ENCODE results near the gene CYP4F11. TPM values are rescaled to one million over a fixed set of nuclear protein-coding genes. Genes with fewer than 3 reads are reported as not detected.
"Not testable (repeated sequence)": the region's sequence is repeated elsewhere in the genome, so short reads cannot be mapped to it uniquely, and the experiment has no call there.

The CYP4F11 gene
- total RNA-seq, 1 donor, result not detected

DNA sequence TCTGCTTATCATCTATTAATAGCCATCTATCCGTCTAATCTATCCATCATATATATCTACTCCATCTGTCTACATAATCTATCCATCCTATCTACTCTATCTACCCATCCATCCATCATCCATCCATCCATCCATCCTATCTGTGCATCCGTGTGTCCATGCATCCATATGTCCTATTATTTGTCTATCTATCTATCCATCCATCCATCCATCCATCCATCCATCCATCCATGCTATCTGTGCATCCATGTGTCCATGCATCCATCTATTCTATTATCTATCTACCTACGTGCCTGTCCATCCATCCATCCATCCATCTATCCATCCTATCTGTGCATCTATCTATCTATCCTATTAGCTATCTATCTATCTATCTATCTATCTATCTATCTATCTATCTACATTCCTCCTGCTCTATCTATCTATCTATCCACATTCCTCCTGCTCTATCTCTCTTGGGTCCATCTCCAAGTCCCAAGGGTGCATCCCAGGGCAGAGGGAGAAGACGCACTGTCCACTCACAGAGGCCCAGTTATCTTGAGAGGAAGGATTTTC lies 38.4 kb downstream of the CYP4F11 start:
- TF ChIP-seq, protein P1, sequence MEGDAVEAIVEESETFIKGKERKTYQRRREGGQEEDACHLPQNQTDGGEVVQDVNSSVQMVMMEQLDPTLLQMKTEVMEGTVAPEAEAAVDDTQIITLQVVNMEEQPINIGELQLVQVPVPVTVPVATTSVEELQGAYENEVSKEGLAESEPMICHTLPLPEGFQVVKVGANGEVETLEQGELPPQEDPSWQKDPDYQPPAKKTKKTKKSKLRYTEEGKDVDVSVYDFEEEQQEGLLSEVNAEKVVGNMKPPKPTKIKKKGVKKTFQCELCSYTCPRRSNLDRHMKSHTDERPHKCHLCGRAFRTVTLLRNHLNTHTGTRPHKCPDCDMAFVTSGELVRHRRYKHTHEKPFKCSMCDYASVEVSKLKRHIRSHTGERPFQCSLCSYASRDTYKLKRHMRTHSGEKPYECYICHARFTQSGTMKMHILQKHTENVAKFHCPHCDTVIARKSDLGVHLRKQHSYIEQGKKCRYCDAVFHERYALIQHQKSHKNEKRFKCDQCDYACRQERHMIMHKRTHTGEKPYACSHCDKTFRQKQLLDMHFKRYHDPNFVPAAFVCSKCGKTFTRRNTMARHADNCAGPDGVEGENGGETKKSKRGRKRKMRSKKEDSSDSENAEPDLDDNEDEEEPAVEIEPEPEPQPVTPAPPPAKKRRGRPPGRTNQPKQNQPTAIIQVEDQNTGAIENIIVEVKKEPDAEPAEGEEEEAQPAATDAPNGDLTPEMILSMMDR (IDR thresholded peaks at IDR 0.05; ENCODE audit: insufficient read depth, low read depth, low read length), result no peak
- no peak overlapping the region for H3K4me3 ChIP-seq (ENCODE audit: low read depth, low read length)
- no peak for DNase-seq (ENCODE audit: low read depth)

DNA sequence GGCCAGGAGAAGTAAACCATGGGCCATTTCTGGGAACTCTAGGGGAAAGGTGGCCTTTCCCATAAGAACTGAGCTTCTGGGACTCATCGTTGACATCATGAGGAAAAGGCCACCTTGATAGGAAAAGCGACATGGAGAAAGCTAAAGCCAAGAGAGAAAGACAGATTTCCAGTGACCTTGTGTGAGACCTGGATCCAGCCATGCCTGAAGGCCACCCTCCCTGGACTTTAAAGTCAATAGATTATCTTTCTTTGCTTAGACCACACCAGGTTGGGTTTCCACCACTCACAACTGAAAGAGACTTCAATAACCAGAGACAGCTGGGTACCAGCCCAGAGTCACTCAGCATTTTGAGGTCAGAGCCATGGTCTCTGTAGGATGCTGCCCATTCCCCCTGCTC lies 40.0 kb downstream of the CYP4F11 start:
- TF ChIP-seq, protein P1 (IDR thresholded peaks at IDR 0.05; ENCODE audit: insufficient read depth, low read depth, low read length), result no peak
- no peak overlapping the region for H3K4me3 ChIP-seq (ENCODE audit: low read depth, low read length)
- no peak for DNase-seq (ENCODE audit: low read depth)

DNA sequence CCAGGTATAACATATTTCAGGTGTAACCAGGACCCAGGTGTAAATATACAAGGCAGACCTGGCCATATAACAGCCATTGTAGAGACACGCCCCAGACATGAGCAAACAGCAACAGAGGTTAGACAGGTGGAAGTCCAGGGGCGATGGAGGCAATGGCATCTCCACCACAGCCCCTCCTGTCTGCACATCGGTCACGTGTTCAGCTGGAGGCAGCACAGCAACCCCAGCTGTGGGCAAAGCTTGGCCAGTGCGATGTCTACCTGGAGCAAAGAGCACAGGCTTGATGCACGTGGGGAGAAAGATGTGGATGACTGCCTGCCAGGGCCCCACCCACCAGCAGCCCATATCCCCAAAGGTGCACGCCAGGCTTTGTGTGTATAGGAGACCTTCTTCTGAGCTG lies 40.9 kb downstream of the CYP4F11 start:
- no peak for DNase-seq (ENCODE audit: low read depth)
- H3K4me3 ChIP-seq (ENCODE audit: low read depth, low read length), result no peak overlapping the region
- TF ChIP-seq, protein P1 (IDR thresholded peaks at IDR 0.05; ENCODE audit: insufficient read depth, low read depth, low read length), result no peak

DNA sequence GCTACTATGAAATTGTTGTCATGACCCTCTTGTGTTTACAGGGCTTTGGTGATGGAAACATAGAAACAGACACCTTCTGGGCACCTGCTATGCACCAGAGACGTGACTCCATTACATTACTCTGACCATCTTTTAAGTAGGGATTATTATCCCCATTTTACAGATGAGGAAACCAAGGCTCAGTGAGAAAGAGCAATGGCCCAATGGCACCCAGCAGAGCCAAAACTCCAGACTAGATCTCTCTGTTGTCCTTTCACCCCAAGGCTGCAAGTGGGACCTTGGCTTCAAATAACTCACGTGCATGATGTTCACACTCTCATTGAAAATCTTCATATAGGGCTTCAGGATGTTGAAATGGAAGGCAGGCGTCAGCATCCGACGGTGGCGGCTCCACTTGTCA lies 42.3 kb downstream of the CYP4F11 start:
- DNase-seq (ENCODE audit: low read depth), result no peak
- H3K4me3 ChIP-seq (ENCODE audit: low read depth, low read length), result no peak overlapping the region
- TF ChIP-seq, protein P1 (IDR thresholded peaks at IDR 0.05; ENCODE audit: insufficient read depth, low read depth, low read length), result no peak

DNA sequence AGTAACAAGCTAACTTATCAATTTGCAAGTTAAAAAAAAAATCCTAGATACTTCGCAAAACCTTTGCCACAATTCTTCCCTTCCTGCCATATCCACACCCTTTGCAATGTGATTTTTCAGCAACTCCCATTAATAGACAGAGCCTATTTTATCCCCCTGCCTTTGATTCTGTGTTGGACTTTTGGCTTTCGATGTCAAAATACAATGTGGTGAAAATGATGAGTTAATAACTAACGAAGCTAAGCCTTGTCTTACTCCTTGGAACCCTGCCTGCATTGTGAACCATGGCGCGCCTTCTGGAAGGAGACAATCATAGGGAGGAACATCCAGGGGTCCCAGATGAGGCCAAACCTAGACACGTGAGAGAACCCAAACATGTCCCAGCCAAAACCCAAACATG lies 42.9 kb downstream of the CYP4F11 start:
- H3K4me3 ChIP-seq (ENCODE audit: low read depth, low read length), result no peak overlapping the region
- DNase-seq (ENCODE audit: low read depth), result no peak
- TF ChIP-seq, protein P1 (IDR thresholded peaks at IDR 0.05; ENCODE audit: insufficient read depth, low read depth, low read length), result no peak

DNA sequence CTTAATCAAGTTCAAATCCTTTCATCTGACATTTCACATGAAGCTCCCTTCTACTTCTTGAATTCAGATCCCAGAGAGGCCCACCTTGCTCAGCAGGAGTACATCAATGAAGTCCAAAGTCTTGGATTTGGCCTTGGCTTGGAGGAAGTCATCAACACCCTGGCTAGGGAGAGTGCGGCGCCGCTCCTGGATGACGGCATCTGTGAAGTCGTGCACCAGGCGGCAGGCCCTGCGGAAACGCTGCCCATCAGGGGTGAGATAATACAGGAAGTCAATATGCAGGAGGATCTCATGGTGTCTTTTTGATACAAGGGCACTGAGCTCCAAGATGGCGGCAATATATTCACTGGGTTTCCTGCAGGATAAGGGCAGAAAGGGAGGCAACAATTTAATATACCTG lies 45.0 kb downstream of the CYP4F11 start:
- not testable (repeated sequence) for H3K4me3 ChIP-seq (ENCODE audit: low read depth, low read length); DNase-seq (ENCODE audit: low read depth)

DNA sequence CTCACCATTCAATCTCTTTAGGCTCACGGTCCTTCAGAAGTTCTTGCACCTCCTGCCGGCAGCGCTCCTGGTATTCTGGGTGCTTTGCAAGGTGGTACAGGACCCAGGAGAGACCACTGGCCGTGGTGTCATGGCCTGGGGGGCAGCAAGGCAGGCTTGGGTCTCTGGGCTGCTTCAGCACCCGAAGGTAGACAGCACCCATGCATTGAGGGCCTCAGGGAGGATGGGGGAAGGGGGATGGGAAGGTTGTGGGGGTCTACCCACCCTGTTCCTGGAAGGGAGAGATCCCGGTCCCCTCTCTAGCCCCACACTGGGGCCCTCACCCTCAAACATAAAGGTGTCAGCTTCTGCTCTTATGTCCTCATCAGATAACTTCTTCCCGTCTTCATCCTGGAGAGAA lies 48.4 kb downstream of the CYP4F11 start:
- DNase-seq (ENCODE audit: low read depth), result no peak
- H3K4me3 ChIP-seq (ENCODE audit: low read depth, low read length), result no peak overlapping the region
- TF ChIP-seq, protein P1 (IDR thresholded peaks at IDR 0.05; ENCODE audit: insufficient read depth, low read depth, low read length), result no peak

All from fibroblast of villous mesenchyme (primary cell).